OCI-LY3 (cell line): Measurements from ENCODE around the gene GPALPP1.

Experiments used
- EZH2phosphoT487 ChIP-seq: fragments of 200-600 bp; shearing (Covaris generic); IDR thresholded peaks from 2 replicates; pipeline ENCODE4 v1.6.1; 2018; ENCODE audit warnings: antibody characterized with exemption, mixed run types, low read depth
- TF ChIP-seq, protein P1 (sequence below): fragments of 200-600, 300-600 bp; sonication (generic); IDR thresholded peaks from 2 replicates; pipeline ENCODE4 v1.5.1; 2014; ENCODE audit warnings: antibody characterized with exemption, low read length, low read depth

DNA sequence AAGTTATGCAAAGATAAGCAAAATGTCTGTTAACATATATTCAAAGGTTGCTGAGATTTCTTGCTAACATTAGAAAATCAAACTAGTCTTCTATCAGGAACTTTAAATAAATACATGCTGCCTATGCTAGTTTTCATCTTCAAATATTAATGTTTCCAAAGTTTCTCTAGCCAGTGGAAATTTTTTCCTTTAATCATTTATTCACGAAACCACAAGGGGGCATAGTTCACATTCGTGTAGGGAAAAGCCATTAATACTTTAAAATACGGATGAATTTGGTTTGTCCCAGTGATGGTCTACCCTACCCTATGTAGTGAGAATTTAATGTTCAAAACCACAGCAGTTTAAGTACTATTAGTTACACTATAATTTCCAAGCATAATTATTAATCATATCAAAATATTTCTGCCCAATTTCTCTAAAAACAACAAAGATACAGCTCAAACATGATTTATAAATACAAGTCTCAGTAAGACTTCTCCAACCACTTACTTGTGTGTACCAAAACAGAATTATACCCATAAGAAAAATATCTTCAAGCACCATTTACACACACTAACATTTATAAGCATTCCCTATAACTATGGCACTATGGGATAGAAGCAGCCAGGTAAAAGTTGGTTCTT lies 16.3 kb upstream of the GPALPP1 start:
- TF ChIP-seq, protein P1, sequence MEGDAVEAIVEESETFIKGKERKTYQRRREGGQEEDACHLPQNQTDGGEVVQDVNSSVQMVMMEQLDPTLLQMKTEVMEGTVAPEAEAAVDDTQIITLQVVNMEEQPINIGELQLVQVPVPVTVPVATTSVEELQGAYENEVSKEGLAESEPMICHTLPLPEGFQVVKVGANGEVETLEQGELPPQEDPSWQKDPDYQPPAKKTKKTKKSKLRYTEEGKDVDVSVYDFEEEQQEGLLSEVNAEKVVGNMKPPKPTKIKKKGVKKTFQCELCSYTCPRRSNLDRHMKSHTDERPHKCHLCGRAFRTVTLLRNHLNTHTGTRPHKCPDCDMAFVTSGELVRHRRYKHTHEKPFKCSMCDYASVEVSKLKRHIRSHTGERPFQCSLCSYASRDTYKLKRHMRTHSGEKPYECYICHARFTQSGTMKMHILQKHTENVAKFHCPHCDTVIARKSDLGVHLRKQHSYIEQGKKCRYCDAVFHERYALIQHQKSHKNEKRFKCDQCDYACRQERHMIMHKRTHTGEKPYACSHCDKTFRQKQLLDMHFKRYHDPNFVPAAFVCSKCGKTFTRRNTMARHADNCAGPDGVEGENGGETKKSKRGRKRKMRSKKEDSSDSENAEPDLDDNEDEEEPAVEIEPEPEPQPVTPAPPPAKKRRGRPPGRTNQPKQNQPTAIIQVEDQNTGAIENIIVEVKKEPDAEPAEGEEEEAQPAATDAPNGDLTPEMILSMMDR = peak; percentile 72
- TF ChIP-seq EZH2phosphoT487 = no peak
